Thyroid gland (tissue), 4 donors: Measurements from ENCODE around the gene NPPC. TPM values are rescaled to one million over a fixed set of nuclear protein-coding genes. Genes with fewer than 3 reads are reported as not detected.

Experiments
- DNase-seq, 2 donors: peaks; one replicate each; pipeline ENCODE4 v3.0.0-alpha.2; 2019
- H3K27ac ChIP-seq, 3 donors: fragments of 200-600 bp; sonication (generic); 1 replicate in 2 of 3; 2 replicates in 1 of 3; pipeline ENCODE4 v1.5.1; 2016 to 2019; ENCODE audit warnings: mild to moderate bottlenecking in 1 of 3, moderate library complexity in 1 of 3
- H3K27me3 ChIP-seq: fragments of 200-600 bp; sonication (generic); one replicate; pipeline ENCODE4 v1.5.1; 2019
- H3K36me3 ChIP-seq, 2 donors: fragments of 200-600 bp; sonication (generic); one replicate each; pipeline ENCODE4 v1.5.1; 2016 to 2019
- H3K4me1 ChIP-seq, 2 donors: fragments of 200-600 bp; sonication (generic); one replicate each; pipeline ENCODE4 v1.5.1; 2017 to 2019
- H3K4me3 ChIP-seq, 3 donors: fragments of 200-600 bp; sonication (generic); replicated peaks in 1 of 3; 1 replicate in 2 of 3; 2 replicates in 1 of 3; pipeline ENCODE4 v1.5.1; 2016; ENCODE audit warnings: mild to moderate bottlenecking in 1 of 3
- H3K9me3 ChIP-seq: fragments of 200-600 bp; sonication (generic); one replicate; pipeline ENCODE4 v1.5.1; 2017
- POLR2A ChIP-seq, 2 donors: fragments of 450-650 bp; IDR thresholded peaks; one replicate each; pipeline ENCODE4 v1.6.1; 2017; ENCODE audit warnings: antibody characterized with exemption in 2 of 2, mild to moderate bottlenecking in 2 of 2, moderate library complexity in 1 of 2
- WGBS, 2 donors: methylation state at CpG; one replicate each; pipeline ENCODE4 v1.1.5; 2017; 5-methylcytosine and 5-hydroxymethylcytosine counted together
- intact Hi-C: fragments of 100-400 bp; cut with DNase I; formaldehyde crosslinking; loops from one replicate; pipeline ENCODE4 v1.15.1; 2023
- total RNA-seq, 4 donors: library from RNA; depleted of rRNA; stranded (reverse); fragments of >200 nt; gene quantifications; one replicate each; pipeline ENCODE4 v1.2.3, GENCODE V29; 2016
- TF ChIP-seq, protein P1 (sequence below), 6 experiments: fragments of 200-600 bp in 3 of 6; fragments of 450-650 bp in 3 of 6; sonication (generic) in 3 of 6; IDR thresholded peaks; one replicate each; pipeline ENCODE4 v1.5.1; 2016 to 2019; ENCODE audit warnings: antibody characterized with exemption in 6 of 6, mild to moderate bottlenecking in 2 of 6, inconsistent platforms in 1 of 6, moderate library complexity in 1 of 6

The NPPC gene
- total RNA-seq, 4 donors from 2014 or later, result not detected

DNA sequence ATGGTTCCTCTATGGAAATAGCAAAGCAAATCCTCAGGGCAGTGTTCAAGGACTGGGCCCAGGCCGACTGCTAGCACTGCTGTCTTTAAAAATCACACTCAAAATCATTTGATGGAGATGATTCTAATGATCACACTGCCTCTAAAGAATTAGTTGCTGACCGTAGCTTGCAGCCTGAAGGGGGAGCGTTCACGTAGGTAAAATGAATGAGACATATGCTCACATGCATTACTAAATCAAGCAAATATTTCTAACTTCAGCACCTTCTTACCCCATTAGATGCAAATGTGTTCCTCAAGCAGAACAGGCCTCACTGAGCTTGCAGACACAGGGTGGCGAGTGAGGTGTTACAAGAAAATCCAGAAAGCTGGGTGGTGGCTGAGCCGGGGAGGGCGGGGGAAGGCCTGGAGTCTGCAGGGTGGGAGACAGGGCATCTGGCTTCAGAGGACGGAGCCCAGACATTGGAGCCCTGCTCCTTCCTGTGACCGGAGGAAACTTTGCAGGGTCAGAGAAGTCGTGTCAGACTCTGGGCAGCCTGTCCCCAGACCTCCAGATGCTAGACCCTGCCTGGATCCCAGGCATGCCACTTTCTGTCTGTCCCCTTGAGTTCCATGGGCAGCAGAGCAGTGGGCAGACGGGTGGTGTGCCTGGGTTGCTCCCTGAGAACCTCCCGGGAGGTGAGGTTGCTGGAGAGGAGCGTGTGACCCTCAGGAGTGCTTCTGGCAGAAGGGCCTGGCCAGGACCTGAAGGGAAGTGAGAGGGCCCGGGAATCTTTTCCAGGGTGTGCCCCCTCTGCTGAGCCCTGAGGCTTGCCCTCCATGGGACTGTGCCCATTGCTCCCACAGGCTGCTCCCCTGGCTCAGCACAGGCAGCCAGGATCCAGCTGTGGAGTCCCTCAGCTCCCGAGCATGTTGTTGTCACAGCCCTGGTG lies 7.1 kb upstream of the NPPC start:
- no peaks in the 10 kb centered on the region for H3K4me1 ChIP-seq
- H3K4me3 ChIP-seq, result no peak overlapping the region
- H3K9me3 ChIP-seq, result no peaks in the 10 kb centered on the region
- TF ChIP-seq, protein P1, sequence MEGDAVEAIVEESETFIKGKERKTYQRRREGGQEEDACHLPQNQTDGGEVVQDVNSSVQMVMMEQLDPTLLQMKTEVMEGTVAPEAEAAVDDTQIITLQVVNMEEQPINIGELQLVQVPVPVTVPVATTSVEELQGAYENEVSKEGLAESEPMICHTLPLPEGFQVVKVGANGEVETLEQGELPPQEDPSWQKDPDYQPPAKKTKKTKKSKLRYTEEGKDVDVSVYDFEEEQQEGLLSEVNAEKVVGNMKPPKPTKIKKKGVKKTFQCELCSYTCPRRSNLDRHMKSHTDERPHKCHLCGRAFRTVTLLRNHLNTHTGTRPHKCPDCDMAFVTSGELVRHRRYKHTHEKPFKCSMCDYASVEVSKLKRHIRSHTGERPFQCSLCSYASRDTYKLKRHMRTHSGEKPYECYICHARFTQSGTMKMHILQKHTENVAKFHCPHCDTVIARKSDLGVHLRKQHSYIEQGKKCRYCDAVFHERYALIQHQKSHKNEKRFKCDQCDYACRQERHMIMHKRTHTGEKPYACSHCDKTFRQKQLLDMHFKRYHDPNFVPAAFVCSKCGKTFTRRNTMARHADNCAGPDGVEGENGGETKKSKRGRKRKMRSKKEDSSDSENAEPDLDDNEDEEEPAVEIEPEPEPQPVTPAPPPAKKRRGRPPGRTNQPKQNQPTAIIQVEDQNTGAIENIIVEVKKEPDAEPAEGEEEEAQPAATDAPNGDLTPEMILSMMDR (IDR thresholded peaks at IDR 0.05), result no peak
- no peak for TF ChIP-seq POLR2A (IDR thresholded peaks at IDR 0.05)
- WGBS, 2 donors, result 89 to 94% methylated on average over 15 of the region's 15 CpGs
- no peak for DNase-seq
- intact Hi-C loops, result no loop called here
- no peaks in the 10 kb centered on the region for H3K36me3 ChIP-seq
- H3K27me3 ChIP-seq, result no peaks in the 10 kb centered on the region
- no peak overlapping the region for H3K27ac ChIP-seq

DNA sequence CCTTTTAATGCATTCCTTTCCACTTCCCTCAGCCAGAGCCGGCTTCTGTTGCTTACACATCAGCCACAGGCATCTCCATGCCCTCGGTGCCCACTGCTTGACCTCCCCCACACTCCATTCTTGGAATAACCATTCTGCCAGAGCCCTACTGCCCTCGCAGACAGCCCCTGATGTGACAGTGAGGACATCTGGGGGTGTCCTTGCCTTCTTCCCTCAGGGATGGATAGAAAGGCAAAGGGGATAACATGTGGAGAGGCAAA lies 6.4 kb upstream of the NPPC start:
- DNase-seq, result no peak
- Histone ChIP-seq H3K27me3 (no peaks in the 10 kb centered on the region), H3K36me3 (no peaks in the 10 kb centered on the region), H3K27ac (no peak overlapping the region), H3K4me3 (no peak overlapping the region), H3K4me1 (no peaks in the 10 kb centered on the region), H3K9me3 (no peaks in the 10 kb centered on the region)
- TF ChIP-seq, protein P1 (IDR thresholded peaks at IDR 0.05), result no peak
- no peak for TF ChIP-seq POLR2A (IDR thresholded peaks at IDR 0.05)
- WGBS, 2 donors, result 95 to 96% methylated on average over 3 of the region's 3 CpGs
- intact Hi-C loops, result no loop called here

DNA sequence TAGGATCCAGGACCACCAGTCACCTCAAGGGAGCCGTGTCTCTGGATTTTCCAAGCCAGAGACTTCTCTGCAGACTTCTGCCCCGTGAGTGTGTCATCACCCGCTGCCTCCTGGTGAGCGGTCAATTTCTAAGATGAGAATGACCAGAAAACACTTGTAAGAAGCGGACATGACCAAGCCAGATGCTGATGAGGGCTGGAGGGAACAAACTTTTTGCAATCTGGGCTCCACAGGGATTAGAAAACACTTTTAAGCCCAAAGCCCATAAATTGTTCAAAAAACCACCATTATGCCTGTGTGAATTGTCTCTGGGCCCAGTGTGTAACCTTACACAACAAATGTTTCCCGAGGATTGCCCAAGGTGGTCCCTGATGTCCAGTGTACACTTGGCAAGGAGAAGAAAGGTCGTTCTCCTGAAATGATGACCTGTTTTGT lies 5.3 kb upstream of the NPPC start:
- intact Hi-C loops, result no loop called here
- no peaks in the 10 kb centered on the region for H3K9me3 ChIP-seq
- peaks cover 4 to 7% of the 10 kb centered on the region in 2 donors for H3K4me1 ChIP-seq
- H3K27ac ChIP-seq, result no peak overlapping the region
- 81 to 85% methylated on average over 6 to 7 of the region's 7 CpGs for WGBS, 2 donors
- no peaks in the 10 kb centered on the region for H3K36me3 ChIP-seq
- no peak overlapping the region for H3K4me3 ChIP-seq
- H3K27me3 ChIP-seq, result no peaks in the 10 kb centered on the region
- TF ChIP-seq, protein P1 (IDR thresholded peaks at IDR 0.05), result no peak
- no peak for DNase-seq

DNA sequence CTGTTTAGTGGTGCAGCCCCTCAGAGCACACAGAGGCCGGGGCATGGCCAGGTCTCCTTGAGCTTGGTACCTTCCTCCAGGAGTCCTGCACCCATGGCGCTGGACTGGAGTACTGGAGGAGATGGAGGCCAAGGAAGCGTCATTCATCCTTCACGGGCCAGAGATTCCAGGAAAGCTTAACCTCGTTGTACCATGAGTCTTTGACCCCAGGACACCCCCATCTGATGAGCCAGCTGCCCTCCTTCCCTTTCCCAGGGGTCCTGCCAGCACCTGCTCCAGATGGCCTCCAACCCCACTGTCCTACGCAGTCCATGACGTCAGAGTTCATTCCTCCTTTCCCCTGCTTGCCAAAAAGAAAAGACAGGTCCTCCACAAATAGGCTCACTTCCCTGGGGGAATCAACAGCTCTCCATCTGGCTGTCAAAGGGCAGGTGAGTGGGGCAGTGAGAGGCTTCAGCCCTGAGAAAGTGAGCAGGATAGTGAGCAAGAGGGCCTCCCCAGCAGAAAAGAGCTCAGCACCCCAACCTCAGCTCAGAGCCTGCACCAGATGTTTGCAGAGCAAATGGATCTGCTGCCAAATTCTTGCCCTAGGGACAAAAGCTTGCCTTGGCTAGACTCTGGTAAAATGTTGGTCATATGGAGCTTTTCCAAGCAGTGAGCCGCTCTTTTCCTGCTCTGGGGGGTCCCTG lies 4.5 kb upstream of the NPPC start:
- H3K4me1 ChIP-seq, result peaks cover 10 to 15% of the 10 kb centered on the region in 2 donors
- no peak overlapping the region for H3K4me3 ChIP-seq
- H3K27me3 ChIP-seq, result no peaks in the 10 kb centered on the region
- H3K27ac ChIP-seq, result no peak overlapping the region
- no peak for DNase-seq
- no peak for TF ChIP-seq POLR2A (IDR thresholded peaks at IDR 0.05)
- TF ChIP-seq, protein P1 (IDR thresholded peaks at IDR 0.05), result no peak
- WGBS, 2 donors, result 73 to 83% methylated on average over 8 of the region's 8 CpGs
- intact Hi-C loops, result no loop called here
- no peaks in the 10 kb centered on the region for H3K36me3 ChIP-seq
- H3K9me3 ChIP-seq, result no peaks in the 10 kb centered on the region
